SK-N-MC (cell line): ENCODE results near the gene ZNF626.

Source experiments
- EZH2 ChIP-seq: fragments of 200-600 bp; sonication (generic); IDR thresholded peaks from one replicate; pipeline ENCODE4 v1.6.1; 2017; ENCODE audit warnings: antibody characterized with exemption
- POLR2AphosphoS5 ChIP-seq: IDR thresholded peaks from 2 replicates; pipeline ENCODE4 v1.6.1; 2012; ENCODE audit warnings: mild to moderate bottlenecking, low read depth, low read length, borderline replicate concordance

GRCh38 chr19:20640545-20640944 lies 20.8 kb downstream of the ZNF626 start:
- TF ChIP-seq POLR2AphosphoS5, result no peak
- TF ChIP-seq EZH2, result no peak
